ENCODE results near the gene ZNF582.
"Not testable (repeated sequence)": the region's sequence is repeated elsewhere in the genome, so short reads cannot be mapped to it uniquely, and the experiment has no call there.

The ZNF582 gene

DNA sequence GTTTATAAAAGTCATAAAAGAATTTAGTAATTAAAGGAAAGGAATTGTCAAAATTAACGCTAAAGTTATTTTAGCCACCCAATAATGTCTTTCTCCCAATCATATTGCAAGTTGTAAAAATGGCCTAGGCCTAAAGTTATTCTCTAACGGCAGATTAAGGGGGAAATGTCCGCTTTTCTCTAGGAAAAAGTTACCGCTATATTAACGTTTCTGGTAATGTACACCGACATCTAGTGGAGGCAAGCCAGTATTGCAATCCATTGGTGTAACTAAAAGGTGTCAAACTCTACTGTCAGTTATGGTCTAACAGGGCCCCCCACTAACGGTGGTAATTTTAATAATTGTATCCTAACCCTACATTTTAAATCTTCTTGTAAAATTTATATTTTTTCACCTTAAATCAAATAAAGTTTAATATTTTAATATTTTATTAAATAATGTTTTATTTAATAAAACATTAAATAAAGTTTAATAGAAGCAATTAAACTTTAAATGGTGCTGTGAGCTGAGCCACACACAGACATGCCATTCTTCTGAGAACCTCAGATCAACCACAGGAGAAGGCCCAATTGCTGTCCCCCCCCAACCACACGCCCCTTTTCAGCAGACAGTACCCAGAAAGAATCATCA, 42.8 kb downstream of the ZNF582 start:
- DNase-seq, result no peak

DNA sequence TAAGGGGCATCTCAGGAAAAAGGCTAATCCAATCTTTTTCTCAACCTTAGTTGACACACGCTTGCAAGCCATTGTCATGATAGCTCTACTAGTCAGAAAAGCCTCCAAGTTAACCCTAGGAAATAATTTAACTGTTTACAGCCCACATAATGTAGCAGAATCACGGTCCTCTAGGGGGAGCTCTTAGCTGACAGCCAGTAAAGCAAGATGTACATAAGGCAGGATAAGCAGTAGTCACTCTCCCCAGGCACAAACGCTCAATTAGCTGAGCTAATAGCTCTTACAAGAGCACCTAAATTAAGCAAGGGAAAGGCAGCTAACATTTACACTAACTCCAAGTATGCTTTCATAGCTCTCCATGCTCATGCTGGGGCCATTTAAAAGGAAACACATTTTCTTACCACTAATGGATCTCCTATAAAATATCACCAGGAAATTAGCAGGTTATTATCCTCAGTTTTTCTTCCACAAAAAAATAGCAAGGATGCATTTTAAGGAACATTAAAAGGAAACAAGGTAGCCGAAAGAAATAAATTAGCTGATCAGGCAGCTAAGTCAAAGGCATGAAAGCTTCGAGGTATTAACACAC, 45.0 kb downstream of the ZNF582 start:
- no peak for DNase-seq

DNA sequence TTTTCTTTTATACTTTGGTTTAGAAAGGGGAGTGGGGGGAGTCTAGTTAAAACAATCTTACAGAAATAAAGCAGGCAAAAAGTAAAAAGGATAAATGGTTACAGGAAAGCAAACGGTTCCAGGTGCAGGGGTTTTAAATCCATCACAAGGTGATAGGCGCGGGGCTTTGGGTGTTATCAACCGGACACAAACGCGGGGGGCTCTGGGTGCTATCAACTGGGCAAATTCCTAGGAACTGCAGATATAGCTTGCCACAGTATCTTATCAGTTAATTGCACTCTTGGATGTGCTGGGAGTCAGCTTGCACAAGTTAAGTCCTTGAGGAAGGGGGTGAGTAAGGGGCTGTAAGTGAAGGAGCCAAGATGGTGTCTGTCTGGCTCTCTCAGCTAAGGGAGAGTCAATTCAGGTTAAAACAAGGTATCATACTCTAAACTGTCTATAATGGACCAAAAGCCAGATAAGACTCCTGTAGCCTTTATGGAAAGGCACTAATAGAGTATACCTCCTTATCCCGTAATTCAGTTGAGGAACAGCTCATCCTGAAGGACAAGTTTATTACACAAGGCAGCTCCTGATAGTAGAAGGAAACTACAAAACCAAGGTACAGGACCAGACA, 46.1 kb downstream of the ZNF582 start:
- DNase-seq, result no peak

DNA sequence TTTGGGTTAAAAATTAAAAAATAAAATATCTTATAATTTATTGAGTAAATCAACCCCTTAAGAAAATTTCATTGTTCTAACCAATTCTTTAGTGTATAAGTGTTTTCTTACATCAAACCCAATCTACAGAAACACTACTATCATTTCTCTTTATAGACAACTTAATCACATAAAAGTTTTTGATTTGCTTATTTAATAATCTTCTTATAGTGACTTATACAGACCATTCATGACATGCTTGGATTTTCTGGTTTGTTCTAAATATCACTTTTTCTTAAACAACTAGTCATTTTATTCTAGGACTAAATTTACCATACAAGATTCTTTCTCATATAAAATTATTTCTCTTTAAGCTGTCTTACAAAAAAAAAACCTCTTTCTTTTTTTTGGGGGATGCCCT, 51.4 kb downstream of the ZNF582 start:
- no peak for DNase-seq

DNA sequence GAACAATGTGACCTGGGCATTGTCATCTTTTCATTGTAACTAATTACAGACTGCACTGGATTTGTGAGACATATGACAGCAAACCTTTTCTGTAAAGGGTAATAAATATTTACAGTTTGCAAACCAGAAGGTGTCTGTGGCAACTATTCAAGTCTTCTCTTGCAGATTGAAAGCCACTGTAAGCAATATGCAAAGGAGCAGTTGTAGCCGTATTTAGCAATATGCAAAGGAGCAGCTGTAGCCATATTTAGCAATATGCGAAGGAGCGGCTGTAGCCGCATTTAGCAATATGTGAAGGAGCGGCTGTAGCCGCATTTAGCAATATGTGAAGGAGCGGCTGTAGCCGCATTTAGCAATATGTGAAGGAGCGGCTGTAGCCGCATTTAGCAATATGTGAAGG, 54.3 kb downstream of the ZNF582 start:
- DNase-seq, result not testable (repeated sequence)

DNA sequence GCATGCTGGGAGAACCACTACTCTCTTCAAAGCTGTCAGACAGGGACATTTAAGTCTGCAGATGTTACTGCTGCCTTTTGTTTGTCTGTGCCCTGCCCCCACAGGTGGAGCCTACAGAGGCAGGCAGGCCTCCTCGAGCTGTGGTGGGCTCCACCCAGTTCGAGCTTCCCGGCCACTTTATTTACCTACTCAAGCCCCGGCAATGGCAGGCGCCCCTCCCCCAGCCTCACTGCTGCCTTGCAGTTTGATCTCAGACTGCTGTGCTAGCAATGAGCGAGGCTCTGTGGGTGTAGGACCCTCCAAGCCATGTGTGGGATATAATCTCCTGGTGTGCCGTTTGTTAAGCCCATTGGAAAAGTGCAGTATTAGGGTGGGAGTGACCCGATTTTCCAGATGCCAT, 56.3 kb downstream of the ZNF582 start:
- not testable (repeated sequence) for DNase-seq

DNA sequence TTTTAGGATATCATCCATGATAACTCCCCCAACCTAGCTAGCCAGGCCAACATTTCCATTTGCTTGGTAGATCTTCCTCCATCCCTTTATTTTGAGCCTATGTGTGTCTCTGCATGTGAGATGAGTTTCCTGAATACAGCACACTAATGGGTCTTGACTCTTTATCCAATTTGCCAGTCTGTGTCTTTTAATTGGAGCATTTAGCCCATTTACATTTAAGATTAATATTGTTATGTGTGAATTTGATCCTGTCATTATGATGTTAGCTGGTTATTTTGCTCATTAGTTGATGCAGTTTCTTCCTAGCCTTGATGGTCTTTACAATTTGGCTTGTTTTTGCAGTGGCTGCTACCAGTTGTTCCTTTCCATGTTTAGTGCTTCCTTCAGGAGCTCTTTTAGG, 58.0 kb downstream of the ZNF582 start:
- DNase-seq, result not testable (repeated sequence)

DNA sequence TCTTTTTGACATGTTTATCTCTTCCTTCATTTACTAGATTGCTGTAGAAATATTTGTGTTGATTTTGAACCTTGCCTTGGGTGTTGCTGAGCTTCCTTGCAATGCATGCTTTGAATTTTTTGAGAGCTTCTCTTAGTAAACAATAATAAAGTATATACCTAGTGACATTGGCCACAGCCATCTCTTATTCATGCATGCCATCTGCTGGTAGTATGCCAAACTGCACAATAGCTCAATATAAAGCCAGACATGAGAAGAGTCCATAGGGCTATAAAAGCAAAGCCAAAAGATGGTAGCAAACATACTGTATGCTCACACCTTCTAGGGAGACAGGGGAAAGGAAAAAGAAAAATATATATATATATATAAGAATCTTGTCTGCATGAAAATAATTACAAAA, 59.8 kb downstream of the ZNF582 start:
- DNase-seq, result peak; percentile 18
